ENCODE results near the gene MED10. TPM values are rescaled to one million over a fixed set of nuclear protein-coding genes. Genes with fewer than 3 reads are reported as not detected.

Gene MED10
- total and polyA plus RNA-seq, 2 donors (not counting 3 experiments of a cell fraction or from before 2014, with no cell fraction given), result 55.6 to 56.3 TPM

DNA sequence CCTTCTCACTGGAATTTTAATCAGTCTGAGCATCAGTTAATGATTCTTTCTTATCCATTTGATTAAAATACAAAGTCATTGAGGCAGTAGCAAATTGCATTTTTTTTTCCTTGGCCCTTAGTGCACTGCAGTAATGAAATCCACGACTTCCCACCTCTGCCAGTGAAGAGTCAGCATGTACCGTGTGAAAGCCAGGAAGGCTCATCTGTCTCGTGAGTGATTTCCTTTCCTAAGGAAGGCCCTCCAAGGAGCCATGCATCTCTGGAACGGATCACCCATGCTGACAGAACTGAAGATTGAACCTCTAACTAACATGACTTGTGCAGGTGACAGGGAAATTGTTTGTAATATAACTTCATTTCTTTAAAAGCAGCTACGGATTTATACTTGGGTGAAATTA, 51.6 kb downstream of the MED10 start:
- Histone ChIP-seq H2AFZ (ENCODE audit: low read depth, low read length) (no peak overlapping the region), H3K9me1 (replicated peaks; ENCODE audit: control insufficient read depth, extremely low read depth, insufficient read depth, low read length) (no peaks in the 10 kb centered on the region), H3K27me3 (ENCODE audit: control insufficient read depth in 2 of 2, insufficient read depth in 2 of 2, low read length in 2 of 2) (no peaks in the 10 kb centered on the region), H3K36me3 (ENCODE audit: control insufficient read depth in 2 of 2, extremely low read depth in 1 of 2, insufficient read depth in 2 of 2, low read length in 2 of 2) (no peaks in the 10 kb centered on the region), H3K79me2 (ENCODE audit: control insufficient read depth, insufficient read depth, low read length) (no peaks in the 10 kb centered on the region), H3K9ac (replicated peaks; ENCODE audit: extremely low read depth, insufficient read depth, low read length) (no peak overlapping the region), H4K20me1 (replicated peaks; ENCODE audit: control insufficient read depth, extremely low read depth, insufficient read depth, low read length) (no peaks in the 10 kb centered on the region), H3K9me3 (replicated peaks; ENCODE audit: control insufficient read depth, insufficient read depth, low read length) (no peaks in the 10 kb centered on the region), H3K4me1 (ENCODE audit: control insufficient read depth, extremely low read depth, insufficient read depth, low read length) (no peaks in the 10 kb centered on the region), H3K27ac (ENCODE audit: insufficient read depth, low read depth, low read length) (no peak overlapping the region), H3K4me2 (ENCODE audit: insufficient read depth, low read length) (no peak overlapping the region), H3K4me3 (replicated peaks in 1 of 3; ENCODE audit: insufficient read depth in 1 of 3, low read depth in 1 of 3, low read length in 3 of 3) (no peak overlapping the region)
- TF ChIP-seq, protein P1, sequence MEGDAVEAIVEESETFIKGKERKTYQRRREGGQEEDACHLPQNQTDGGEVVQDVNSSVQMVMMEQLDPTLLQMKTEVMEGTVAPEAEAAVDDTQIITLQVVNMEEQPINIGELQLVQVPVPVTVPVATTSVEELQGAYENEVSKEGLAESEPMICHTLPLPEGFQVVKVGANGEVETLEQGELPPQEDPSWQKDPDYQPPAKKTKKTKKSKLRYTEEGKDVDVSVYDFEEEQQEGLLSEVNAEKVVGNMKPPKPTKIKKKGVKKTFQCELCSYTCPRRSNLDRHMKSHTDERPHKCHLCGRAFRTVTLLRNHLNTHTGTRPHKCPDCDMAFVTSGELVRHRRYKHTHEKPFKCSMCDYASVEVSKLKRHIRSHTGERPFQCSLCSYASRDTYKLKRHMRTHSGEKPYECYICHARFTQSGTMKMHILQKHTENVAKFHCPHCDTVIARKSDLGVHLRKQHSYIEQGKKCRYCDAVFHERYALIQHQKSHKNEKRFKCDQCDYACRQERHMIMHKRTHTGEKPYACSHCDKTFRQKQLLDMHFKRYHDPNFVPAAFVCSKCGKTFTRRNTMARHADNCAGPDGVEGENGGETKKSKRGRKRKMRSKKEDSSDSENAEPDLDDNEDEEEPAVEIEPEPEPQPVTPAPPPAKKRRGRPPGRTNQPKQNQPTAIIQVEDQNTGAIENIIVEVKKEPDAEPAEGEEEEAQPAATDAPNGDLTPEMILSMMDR (IDR thresholded peaks at IDR 0.05; ENCODE audit: extremely low read depth in 1 of 2, insufficient read depth in 1 of 2, low read depth in 1 of 2, low read length in 2 of 2), result no peak
- TF ChIP-seq GATA2 (IDR thresholded peaks at IDR 0.05; ENCODE audit: insufficient read depth, insufficient read length, low read depth, low read length) (no peak), FOS (IDR thresholded peaks at IDR 0.05; ENCODE audit: borderline replicate concordance, insufficient read depth, low read length) (no peak), POLR2AphosphoS5 (IDR thresholded peaks at IDR 0.05; ENCODE audit: insufficient read depth, low read depth, low read length) (no peak), POLR2A (IDR thresholded peaks at IDR 0.05; ENCODE audit: low read depth, low read length) (no peak), EZH2 (IDR thresholded peaks at IDR 0.05; ENCODE audit: borderline replicate concordance, low read depth, low read length, severe bottlenecking) (no peak), JUN (IDR thresholded peaks at IDR 0.05; ENCODE audit: borderline replicate concordance, insufficient read depth, insufficient read length, low read depth) (no peak), MYC (IDR thresholded peaks at IDR 0.05; ENCODE audit: low read depth, low read length) (no peak)
- TF ChIP-seq, protein P2, sequence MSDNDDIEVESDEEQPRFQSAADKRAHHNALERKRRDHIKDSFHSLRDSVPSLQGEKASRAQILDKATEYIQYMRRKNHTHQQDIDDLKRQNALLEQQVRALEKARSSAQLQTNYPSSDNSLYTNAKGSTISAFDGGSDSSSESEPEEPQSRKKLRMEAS (IDR thresholded peaks at IDR 0.05; ENCODE audit: insufficient read depth, insufficient read length), result no peak
- BruUV-seq (replicated peaks), result no TSS peak
- dilution Hi-C loops (cut with MboI; ENCODE audit: extremely low pct_ligation_motif_present, low sequenced_read_pairs), result no loop called here
- intact Hi-C loops (cut with micrococcal nuclease), result no loop called here
- POLR2A ChIA-PET, result no interaction called here
- no peak for DNase-seq (ENCODE audit: low read depth, low spot score)
- CTCF ChIA-PET, result no interaction called here
- FAIRE-seq, result no peak

Data from endothelial cell of umbilical vein (primary cell).